MCF 10A (cell line): Measurements from ENCODE around the gene MICAL3. TPM values are rescaled to one million over a fixed set of nuclear protein-coding genes. Genes with fewer than 3 reads are reported as not detected.

Experiments used
- BruUV-seq: library from RNA; stranded (reverse); fragments of 400-500 nt; replicated peaks from 2 replicates; lab custom pipeline; 2021; lab: Mats Ljungman, UMichigan
- CTCF ChIA-PET: fragments of 300-600 bp; sonication (Branson Sonifier 250); formaldehyde crosslinking; extraction: SDS; loops from one replicate; lab custom pipeline; 2021; ENCODE audit warnings: antibody characterized with exemption, inconsistent platforms; lab: Yijun Ruan, JAX
- POLR2A ChIA-PET: fragments of 300-600, 350-650 bp; sonication (Branson Sonifier 250); formaldehyde crosslinking; extraction: SDS; loops from one replicate; lab custom pipeline; 2020; ENCODE audit warnings: antibody characterized with exemption, inconsistent platforms; lab: Yijun Ruan, JAX
- DNase-seq: peaks from one replicate; pipeline ENCODE4 v3.0.0-alpha.2; 2018; ENCODE audit not compliant: unreplicated experiment
- H3K27ac Mint-ChIP-seq: one replicate; pipeline ENCODE4 v1.8.0; 2022; ENCODE audit warnings: mild to moderate bottlenecking, low read depth, mixed read lengths; ENCODE audit not compliant: unreplicated experiment
- H3K27me3 Mint-ChIP-seq: one replicate; pipeline ENCODE4 v1.8.0; 2022; ENCODE audit warnings: mixed read lengths; ENCODE audit not compliant: insufficient read depth, unreplicated experiment
- H3K36me3 Mint-ChIP-seq: one replicate; pipeline ENCODE4 v1.8.0; 2022; ENCODE audit warnings: mild to moderate bottlenecking, moderate library complexity, mixed read lengths; ENCODE audit not compliant: insufficient read depth, unreplicated experiment
- H3K4me1 Mint-ChIP-seq: one replicate; pipeline ENCODE4 v1.8.0; 2022; ENCODE audit warnings: mixed read lengths; ENCODE audit not compliant: insufficient read depth, unreplicated experiment
- H3K4me3 Mint-ChIP-seq: one replicate; pipeline ENCODE4 v1.8.0; 2022; ENCODE audit warnings: mild to moderate bottlenecking, moderate library complexity, mixed read lengths; ENCODE audit not compliant: unreplicated experiment
- H3K9me3 Mint-ChIP-seq: one replicate; pipeline ENCODE4 v1.8.0; 2022; ENCODE audit warnings: mixed read lengths; ENCODE audit not compliant: unreplicated experiment
- intact Hi-C: fragments of 100-400 bp; cut with micrococcal nuclease; formaldehyde crosslinking; loops from 2 replicates; pipeline ENCODE4 v1.14.1; 2022
- total RNA-seq: library from RNA; stranded (reverse); gene quantifications from 2 replicates; pipeline ENCODE4 v1.2.3, GENCODE V29; 2022
- TF ChIP-seq, protein P1 (sequence below): fragments of 200-600 bp; IDR thresholded peaks from one replicate; pipeline ENCODE4 v1.8.0; 2022; ENCODE audit warnings: antibody characterized with exemption, mild to moderate bottlenecking; ENCODE audit not compliant: unreplicated experiment

Gene MICAL3
- total RNA-seq, 1 experiment from 2014 or later, result 54.1 TPM

DNA sequence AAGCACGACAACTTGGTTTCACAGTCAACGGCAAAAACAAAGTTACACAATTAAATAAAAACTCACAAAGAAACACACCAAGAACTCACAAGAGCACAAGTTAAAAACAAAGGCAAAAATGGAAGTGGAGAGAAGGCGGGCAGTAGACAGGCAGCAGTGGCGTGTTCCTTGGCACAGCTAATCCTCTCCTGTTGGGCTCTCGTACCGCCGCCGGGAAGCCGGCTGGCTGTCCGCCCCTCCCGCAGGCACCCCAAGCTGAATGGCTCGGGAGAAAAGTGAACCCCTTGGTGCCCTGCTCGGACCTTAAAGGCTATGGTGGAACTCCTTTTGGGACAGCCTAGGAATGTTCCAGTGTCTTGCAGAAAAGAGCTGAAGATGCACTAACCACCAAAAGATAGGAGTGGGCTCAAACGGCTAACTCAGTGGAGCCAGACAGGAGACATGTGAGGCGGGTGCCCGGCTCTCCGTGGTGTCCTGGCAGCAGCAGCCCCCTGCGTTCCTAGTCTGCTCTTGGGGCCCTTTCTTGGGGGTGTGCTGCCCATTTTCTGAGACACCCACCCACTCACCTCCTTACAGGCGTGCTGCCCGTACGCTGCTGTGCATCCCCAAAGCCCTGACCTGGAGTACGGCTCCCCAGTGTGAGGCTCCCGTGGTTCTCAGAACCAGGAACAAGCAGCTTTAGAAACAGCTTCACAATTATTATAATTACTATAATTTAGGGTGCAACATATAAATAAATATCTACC is 164.0 kb downstream of the MICAL3 start:
- Mint-ChIP-seq H3K4me1 (no peaks in the 10 kb centered on the region), H3K36me3 (peaks cover 41% of the 10 kb centered on the region), H3K27me3 (no peaks in the 10 kb centered on the region), H3K27ac (no peak overlapping the region), H3K4me3 (no peak overlapping the region), H3K9me3 (no peaks in the 10 kb centered on the region)
- CTCF ChIA-PET, result interaction anchor here (0.6 kb wide), 1 partner anchor 166 kb away, joined by 5 read pairs; no protein-coding TSS in a partner anchor
- intact Hi-C loops, result no loop called here
- POLR2A ChIA-PET, result interaction anchor here (0.6 kb wide), 1 partner anchor 266 kb away, joined by 3 read pairs; no protein-coding TSS in a partner anchor
- BruUV-seq, result no TSS peak
- DNase-seq, result no peak
- TF ChIP-seq, protein P1, sequence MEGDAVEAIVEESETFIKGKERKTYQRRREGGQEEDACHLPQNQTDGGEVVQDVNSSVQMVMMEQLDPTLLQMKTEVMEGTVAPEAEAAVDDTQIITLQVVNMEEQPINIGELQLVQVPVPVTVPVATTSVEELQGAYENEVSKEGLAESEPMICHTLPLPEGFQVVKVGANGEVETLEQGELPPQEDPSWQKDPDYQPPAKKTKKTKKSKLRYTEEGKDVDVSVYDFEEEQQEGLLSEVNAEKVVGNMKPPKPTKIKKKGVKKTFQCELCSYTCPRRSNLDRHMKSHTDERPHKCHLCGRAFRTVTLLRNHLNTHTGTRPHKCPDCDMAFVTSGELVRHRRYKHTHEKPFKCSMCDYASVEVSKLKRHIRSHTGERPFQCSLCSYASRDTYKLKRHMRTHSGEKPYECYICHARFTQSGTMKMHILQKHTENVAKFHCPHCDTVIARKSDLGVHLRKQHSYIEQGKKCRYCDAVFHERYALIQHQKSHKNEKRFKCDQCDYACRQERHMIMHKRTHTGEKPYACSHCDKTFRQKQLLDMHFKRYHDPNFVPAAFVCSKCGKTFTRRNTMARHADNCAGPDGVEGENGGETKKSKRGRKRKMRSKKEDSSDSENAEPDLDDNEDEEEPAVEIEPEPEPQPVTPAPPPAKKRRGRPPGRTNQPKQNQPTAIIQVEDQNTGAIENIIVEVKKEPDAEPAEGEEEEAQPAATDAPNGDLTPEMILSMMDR, result no peak

DNA sequence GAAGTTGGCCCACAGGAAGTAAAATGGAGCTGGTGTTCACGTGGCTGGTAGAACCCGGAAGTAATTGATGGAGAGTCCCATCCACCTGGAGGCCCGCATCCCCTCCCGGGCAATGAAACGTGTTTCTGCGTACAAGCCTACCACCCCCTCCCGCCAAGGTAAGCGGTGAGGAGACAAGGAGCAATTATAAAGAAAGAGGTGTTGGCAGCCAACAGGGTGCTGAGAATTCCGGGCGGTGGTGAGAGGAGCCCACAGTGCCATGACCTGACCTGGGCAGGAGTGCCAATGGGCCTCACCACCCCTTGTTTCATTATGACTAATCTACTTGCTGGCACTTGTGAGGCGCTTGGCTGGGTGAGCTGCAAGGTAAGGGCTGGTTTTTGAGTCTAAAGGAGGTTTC is 166.3 kb downstream of the MICAL3 start:
- Mint-ChIP-seq H3K4me1 (no peaks in the 10 kb centered on the region), H3K9me3 (no peaks in the 10 kb centered on the region), H3K4me3 (no peak overlapping the region), H3K27ac (no peak overlapping the region), H3K27me3 (no peaks in the 10 kb centered on the region), H3K36me3 (peaks cover 35% of the 10 kb centered on the region)
- BruUV-seq, result no TSS peak
- no peak for DNase-seq
- ChIA-PET POLR2A (interaction anchor here (0.6 kb wide), 1 partner anchor 1455 kb away, joined by 3 read pairs; no protein-coding TSS in a partner anchor), CTCF (interaction anchor here (0.6 to 1.2 kb wide), 2 partner anchors 28 to 145 kb away, joined by 4 to 5 read pairs; no protein-coding TSS in a partner anchor)
- TF ChIP-seq, protein P1, result no peak
- intact Hi-C loops, result no loop called here

DNA sequence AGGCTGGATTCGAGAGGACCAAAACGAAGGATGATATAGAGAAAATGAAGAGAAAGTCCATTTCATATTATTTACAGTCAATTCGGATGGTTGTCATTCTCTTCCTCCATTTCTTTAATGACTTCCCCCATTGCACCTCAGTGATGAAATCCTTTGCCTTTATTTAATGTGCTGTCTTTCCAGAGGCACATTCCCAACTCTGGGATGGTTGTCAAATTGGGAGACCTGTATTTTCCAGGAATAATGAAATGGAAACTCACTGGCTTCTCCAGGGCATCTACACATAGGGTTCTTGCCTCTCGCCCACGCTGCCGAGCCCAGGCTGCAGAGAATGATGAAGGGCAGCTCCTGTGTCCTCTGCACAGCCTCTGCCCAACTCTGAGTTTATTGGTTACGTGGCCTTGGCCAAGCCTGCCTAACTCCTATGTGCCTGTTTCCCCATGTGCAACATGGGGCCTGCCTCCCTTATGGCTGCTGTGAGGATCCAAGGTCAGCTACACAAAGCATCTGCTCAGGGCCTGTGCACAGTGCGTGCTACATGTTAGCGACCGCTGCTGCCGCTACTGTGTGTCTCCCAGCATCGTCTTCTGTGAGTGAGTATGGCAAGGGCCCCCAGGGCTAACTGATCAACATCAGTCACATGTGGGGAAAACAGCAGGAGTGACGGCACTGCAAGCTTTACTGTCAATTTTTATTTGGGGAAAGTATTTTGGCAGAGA is 168.6 kb downstream of the MICAL3 start:
- BruUV-seq, result no TSS peak
- H3K4me1 Mint-ChIP-seq, result no peaks in the 10 kb centered on the region
- H3K9me3 Mint-ChIP-seq, result no peaks in the 10 kb centered on the region
- TF ChIP-seq, protein P1, result no peak
- H3K27ac Mint-ChIP-seq, result no peak overlapping the region
- ChIA-PET POLR2A (interaction anchor here (0.7 kb wide), 1 partner anchor 178 kb away, joined by 3 read pairs; no protein-coding TSS in a partner anchor), CTCF (no interaction called here)
- peaks cover 38% of the 10 kb centered on the region for H3K36me3 Mint-ChIP-seq
- DNase-seq, result no peak
- intact Hi-C loops, result no loop called here
- no peaks in the 10 kb centered on the region for H3K27me3 Mint-ChIP-seq
- H3K4me3 Mint-ChIP-seq, result no peak overlapping the region

DNA sequence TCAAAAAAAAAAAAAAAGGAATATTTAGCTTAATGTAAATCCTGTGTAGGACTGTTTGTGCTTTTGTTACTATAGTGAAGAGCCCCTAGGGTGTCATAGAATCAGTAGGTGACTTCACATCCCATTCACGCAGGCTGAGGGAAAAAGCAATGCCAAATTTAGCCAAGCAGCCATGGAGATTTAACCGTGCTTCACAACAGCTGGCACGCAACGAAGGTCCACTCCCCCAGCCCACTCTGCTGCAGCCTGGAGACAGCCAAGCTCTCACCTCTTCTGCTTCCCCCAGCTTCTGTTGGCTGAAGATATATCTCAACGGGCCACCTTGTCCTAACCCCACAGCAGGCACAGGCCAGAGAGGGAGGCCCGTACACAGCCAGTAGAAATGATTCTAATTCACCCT is 171.3 kb downstream of the MICAL3 start:
- H3K9me3 Mint-ChIP-seq, result no peaks in the 10 kb centered on the region
- no peaks in the 10 kb centered on the region for H3K4me1 Mint-ChIP-seq
- DNase-seq, result no peak
- intact Hi-C loops, result no loop called here
- TF ChIP-seq, protein P1, result no peak
- ChIA-PET POLR2A (no interaction called here), CTCF (interaction anchor here (0.6 to 0.9 kb wide), 3 partner anchors 18 to 95 kb away, joined by 3 read pairs; no protein-coding TSS in a partner anchor)
- no TSS peak for BruUV-seq
- H3K36me3 Mint-ChIP-seq, result peaks cover 33% of the 10 kb centered on the region
- no peak overlapping the region for H3K4me3 Mint-ChIP-seq
- H3K27me3 Mint-ChIP-seq, result no peaks in the 10 kb centered on the region
- H3K27ac Mint-ChIP-seq, result no peak overlapping the region
